Heart right ventricle (tissue), 16 donors: ENCODE measurements around the gene DLGAP1. TPM values are rescaled to one million over a fixed set of nuclear protein-coding genes. Genes with fewer than 3 reads are reported as not detected.

Experiments
- ATAC-seq, 8 donors: fragments of 200-7000 bp; cut with Tn5 transposase; one replicate each; pipeline ENCODE4 v1.9.1; 2020; ENCODE audit warnings: mild to moderate bottlenecking in 8 of 8, moderate library complexity in 8 of 8, moderate number of reproducible peaks in 1 of 8
- DNase-seq, 2 donors: peaks; one replicate each; pipeline ENCODE4 v3.0.0-alpha.2; 2020
- H3K27ac ChIP-seq, 10 donors: fragments of 200-600 bp; sonication (generic) in 2 of 10; one replicate each; pipeline versions ENCODE4 v1.5.0 to v1.8.0; 2020 to 2022; ENCODE audit warnings: mild to moderate bottlenecking in 3 of 10
- H3K27me3 ChIP-seq, 7 donors: fragments of 200-600 bp; one replicate each; pipeline ENCODE4 v1.8.0; 2021 to 2022; ENCODE audit warnings: mild to moderate bottlenecking in 2 of 7
- H3K36me3 ChIP-seq, 9 donors: fragments of 200-600 bp; sonication (generic) in 1 of 9; one replicate each; pipeline versions ENCODE4 v1.5.0 to v1.8.0; 2020 to 2022; ENCODE audit warnings: mild to moderate bottlenecking in 2 of 9
- H3K4me1 ChIP-seq, 9 donors: fragments of 200-600 bp; sonication (generic) in 1 of 9; one replicate each; pipeline versions ENCODE4 v1.5.0 to v1.8.0; 2020 to 2022; ENCODE audit warnings: mild to moderate bottlenecking in 4 of 9
- H3K4me3 ChIP-seq, 10 donors: fragments of 200-600 bp; sonication (generic) in 2 of 10; one replicate each; pipeline versions ENCODE4 v1.5.0 to v1.8.0; 2020 to 2022; ENCODE audit warnings: mild to moderate bottlenecking in 7 of 10, moderate library complexity in 2 of 10
- H3K9me3 ChIP-seq, 11 donors: fragments of 200-600 bp in 10 of 11; sonication (generic) in 2 of 11; one replicate each; pipeline versions ENCODE4 v1.5.0 to v1.8.0; 2013 to 2022; ENCODE audit warnings: mild to moderate bottlenecking in 2 of 11, control low read depth in 1 of 11, moderate library complexity in 1 of 11
- CTCF ChIP-seq, 9 donors: fragments of 200-600 bp; sonication (generic) in 2 of 9; IDR thresholded peaks; one replicate each; pipeline versions ENCODE4 v1.5.0 to v1.8.0; 2021 to 2022; ENCODE audit warnings: antibody characterized with exemption in 9 of 9, mild to moderate bottlenecking in 5 of 9, moderate library complexity in 1 of 9
- WGBS, 2 donors: extraction: QIAGEN DNeasy Blood & Tissue Kit; methylation state at CpG; one replicate each; pipeline ENCODE4 v1.1.7; 2013; ENCODE audit warnings: inconsistent platforms in 1 of 2; 5-methylcytosine and 5-hydroxymethylcytosine counted together
- intact Hi-C, 10 donors: fragments of 100-400 bp; cut with DNase I; formaldehyde crosslinking; loops; one replicate each; pipeline versions ENCODE4 v1.11.1 to v1.14.2; 2022
- polyA plus RNA-seq, 2 donors: library from polyadenylated mRNA; stranded (reverse); fragments of 200-250 nt; gene quantifications; one replicate each; pipeline ENCODE4 v1.2.3, GENCODE V29; 2013
- total RNA-seq, 10 donors: library from RNA; stranded (reverse); fragmentation: NEBNext Ultra II Directional in 3 of 10; extraction: Animal tissue kit (Norgen Biotek cat#: 25700) in 3 of 10; gene quantifications; one replicate each; pipeline versions ENCODE4 v1.2.1 to v1.2.4, GENCODE V29; 2021 to 2023
- donor health status: Arrhythmogenic right ventricular cardiomyopathy.
- donor health status: ischemic (EF 13 %, LVEDD 7.1; RV severe dilation, severe dysfunction).
- donor health status: healthy with polysubstance abuse.
- donor health status: DM: no; HTN: yes; CAD: no.
- donor health status: DM: no; HTN: no; CAD: no.
- donor health status: ischemic (EF 25% LVEDD 6.9; RV normal size, moderate dysfunction).
- donor health status: ischemic (EF 25% LVEDD 5.7; RV mildly dilated, moderate dysfunction).
- donor health status: healthy.
- donor health status: DM: yes; HTN: yes; CAD: no.
- donor health status: Ischemic cardiomyopathy.
- donor health status: ischemic (EF 35%, LVEDD 5.7; RV mildly dilated, moderate dysfunction).
- donor health status: nonischemic (EF 11% LVEDD 7.7; RV severe dilation, severe dysfunction).
- donor health status: DM: yes; HTN: yes; CAD: no.
- donor health status: PGD.
- donor health status: ischemic (EF 29% LVEDD 5.4; RV normal size, mild dysfunction).
- donor health status: nonischemic (EF 23%, LVEDD 6.1; RV moderate dilation, normal function).

Gene DLGAP1
- total and polyA plus RNA-seq, 12 donors = 0.07 to 7.2 (median 1.0) TPM; not detected in 2

GRCh38 chr18:3616142-3616541 is 839.0 kb downstream of the DLGAP1 start:
- no peak overlapping the region for H3K27ac ChIP-seq
- no peak for TF ChIP-seq CTCF (IDR thresholded peaks at IDR 0.05)
- no peaks in the 10 kb centered on the region for H3K36me3 ChIP-seq
- ATAC-seq = no peak
- DNase-seq = no peak
- no peaks in the 10 kb centered on the region for H3K9me3 ChIP-seq
- no peak overlapping the region for H3K4me3 ChIP-seq
- intact Hi-C loops = no loop called here
- 96 to 98% methylated on average over 6 of the region's 6 CpGs for WGBS, 2 donors
- no peaks in the 10 kb centered on the region for H3K4me1 ChIP-seq
- no peaks in the 10 kb centered on the region for H3K27me3 ChIP-seq

- Histone ChIP-seq H3K27me3 (no peaks in the 10 kb centered on the region), H3K4me3 (no peak overlapping the region), H3K27ac (no peak overlapping the region), H3K9me3 (no peaks in the 10 kb centered on the region), H3K36me3 (no peaks in the 10 kb centered on the region), H3K4me1 (no peaks in the 10 kb centered on the region)
- intact Hi-C loops = no loop called here
- no peak for TF ChIP-seq CTCF (IDR thresholded peaks at IDR 0.05)
- 56% methylated on average over 4 of the region's 4 CpGs for WGBS, 2 donors
- no peak for DNase-seq
- no peak for ATAC-seq
Observed at GRCh38 chr18:3615374-3615985, 839.6 kb downstream of the DLGAP1 start.

GRCh38 chr18:3612315-3612714 is 842.8 kb downstream of the DLGAP1 start:
- ATAC-seq (no peak), DNase-seq (no peak)
- no peaks in the 10 kb centered on the region for H3K27me3 ChIP-seq
- H3K9me3 ChIP-seq = no peaks in the 10 kb centered on the region
- intact Hi-C loops = no loop called here
- no peak overlapping the region for H3K4me3 ChIP-seq
- no peaks in the 10 kb centered on the region for H3K36me3 ChIP-seq
- H3K27ac ChIP-seq = no peak overlapping the region
- 81% methylated on average over 5 of the region's 5 CpGs for WGBS, 2 donors
- no peaks in the 10 kb centered on the region for H3K4me1 ChIP-seq
- no peak for TF ChIP-seq CTCF (IDR thresholded peaks at IDR 0.05)

- no peaks in the 10 kb centered on the region for H3K27me3 ChIP-seq
- peaks cover 0 to 7% (median 0%) of the 10 kb centered on the region in 9 donors for H3K4me1 ChIP-seq
- H3K36me3 ChIP-seq = no peaks in the 10 kb centered on the region
- ATAC-seq = no peak
- intact Hi-C loops = no loop called here
- no peak overlapping the region for H3K4me3 ChIP-seq
- no peak overlapping the region for H3K27ac ChIP-seq
- 69 to 71% methylated on average over 15 of the region's 15 CpGs for WGBS, 2 donors
- TF ChIP-seq CTCF (IDR thresholded peaks at IDR 0.05) = no peak
- no peaks in the 10 kb centered on the region for H3K9me3 ChIP-seq
- DNase-seq = no peak
Observed at GRCh38 chr18:3611313-3612090, 843.6 kb downstream of the DLGAP1 start.
